GM18499 (cell line): Measurements from ENCODE around the gene MYRFL.

ENCODE experiments used
- ATAC-seq: cut with Tn5 transposase; IDR thresholded peaks from one replicate; pipeline ENCODE4 v1.9.1; 2021; ENCODE audit warnings: moderate number of reproducible peaks; ENCODE audit not compliant: insufficient read depth, unreplicated experiment

Gene MYRFL

DNA sequence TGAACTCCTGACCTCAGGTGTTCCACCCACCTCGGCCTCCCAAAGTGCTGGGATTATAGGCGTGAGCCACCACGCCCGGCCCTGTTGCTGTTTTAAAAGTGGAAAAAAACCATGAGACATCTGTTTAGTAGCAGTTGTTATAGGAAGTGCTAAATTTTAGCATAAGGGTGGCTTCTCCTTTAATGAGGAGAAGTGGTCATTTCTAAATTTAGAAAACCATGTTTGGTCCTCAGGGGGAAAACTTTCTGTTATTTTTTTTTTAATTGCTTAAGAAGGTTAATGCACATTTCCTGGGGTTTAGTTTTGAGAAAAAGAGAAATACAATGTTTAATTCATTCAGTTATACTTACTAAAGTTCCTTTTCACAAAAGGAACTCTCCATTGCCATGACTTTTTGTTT lies 102.1 kb downstream of the MYRFL start:
- ATAC-seq: no peak

DNA sequence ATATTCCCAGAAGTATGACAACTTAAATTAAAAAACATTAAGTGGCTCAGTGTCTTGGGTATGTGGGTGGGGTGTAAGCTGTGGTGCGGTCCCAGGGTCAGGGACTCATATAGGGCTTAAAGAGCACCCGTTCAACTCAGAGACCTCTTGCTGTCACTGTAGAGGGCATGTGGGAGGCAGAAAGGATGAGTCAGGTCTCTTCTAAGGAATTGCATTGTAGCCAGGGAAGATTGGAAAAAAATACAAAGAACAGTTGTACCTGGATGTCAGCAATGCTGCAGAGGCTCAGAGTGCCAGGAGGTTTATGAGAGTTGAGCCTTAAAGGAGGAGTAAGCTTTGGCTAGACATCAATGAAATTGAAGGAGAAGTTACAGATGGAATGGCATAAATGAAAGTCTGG lies 104.1 kb downstream of the MYRFL start:
- ATAC-seq: no peak

DNA sequence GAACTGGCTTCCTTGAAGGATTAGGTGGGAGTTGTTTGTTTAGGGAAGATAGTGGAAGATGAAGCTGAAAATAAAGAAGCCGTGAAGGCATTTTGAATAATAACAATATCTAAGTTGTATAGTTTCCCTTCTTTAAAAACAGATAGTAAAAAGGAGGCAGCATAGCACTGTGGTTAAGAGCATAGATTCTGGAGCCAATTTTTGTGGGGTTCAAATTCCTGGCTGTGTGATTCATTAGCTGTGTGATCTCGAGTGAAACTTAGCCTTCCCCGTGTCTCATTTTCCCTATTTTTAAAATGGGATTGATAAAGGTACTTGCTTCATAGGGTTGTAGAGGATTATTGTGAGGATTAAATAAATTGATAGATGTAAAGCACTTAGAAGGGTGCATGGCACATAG lies 104.5 kb downstream of the MYRFL start:
- no peak for ATAC-seq

DNA sequence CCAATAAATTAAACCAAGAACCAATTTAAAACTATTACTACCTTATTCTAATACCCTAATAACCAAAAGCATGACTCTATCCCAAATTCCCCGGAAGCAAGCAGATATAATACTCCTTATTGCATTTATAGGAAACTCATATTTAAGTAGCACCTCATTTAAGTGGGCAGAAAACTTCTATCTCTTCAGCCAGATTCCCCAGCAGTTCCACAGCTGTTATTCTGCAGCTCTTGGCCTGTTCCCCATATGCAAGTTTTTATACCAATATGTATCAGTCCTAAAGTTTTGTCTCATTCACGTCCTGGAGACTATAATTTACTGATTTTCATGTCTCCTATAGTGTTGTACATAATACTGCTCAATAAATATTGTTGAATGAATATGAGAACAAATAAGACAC lies 106.5 kb downstream of the MYRFL start:
- no peak for ATAC-seq

DNA sequence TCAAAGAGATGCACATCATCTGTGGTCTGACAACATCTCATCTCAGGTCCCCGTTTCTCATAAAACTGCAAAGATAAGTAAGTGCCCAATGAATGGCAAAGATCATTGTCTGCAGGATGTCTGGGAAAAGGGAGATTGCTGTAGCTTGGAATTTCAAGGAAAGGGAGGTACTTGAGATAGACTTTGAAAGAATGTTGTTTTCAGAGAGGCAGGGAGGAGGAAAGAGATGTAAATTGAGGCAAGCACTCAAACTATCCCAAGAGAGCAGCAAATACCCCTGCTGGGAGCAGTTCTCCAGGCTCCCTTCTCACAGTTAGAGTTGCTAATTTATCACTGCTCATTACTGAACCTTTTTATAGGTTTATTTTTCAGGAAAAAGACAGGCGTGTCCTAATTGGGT lies 107.1 kb downstream of the MYRFL start:
- ATAC-seq: no peak

DNA sequence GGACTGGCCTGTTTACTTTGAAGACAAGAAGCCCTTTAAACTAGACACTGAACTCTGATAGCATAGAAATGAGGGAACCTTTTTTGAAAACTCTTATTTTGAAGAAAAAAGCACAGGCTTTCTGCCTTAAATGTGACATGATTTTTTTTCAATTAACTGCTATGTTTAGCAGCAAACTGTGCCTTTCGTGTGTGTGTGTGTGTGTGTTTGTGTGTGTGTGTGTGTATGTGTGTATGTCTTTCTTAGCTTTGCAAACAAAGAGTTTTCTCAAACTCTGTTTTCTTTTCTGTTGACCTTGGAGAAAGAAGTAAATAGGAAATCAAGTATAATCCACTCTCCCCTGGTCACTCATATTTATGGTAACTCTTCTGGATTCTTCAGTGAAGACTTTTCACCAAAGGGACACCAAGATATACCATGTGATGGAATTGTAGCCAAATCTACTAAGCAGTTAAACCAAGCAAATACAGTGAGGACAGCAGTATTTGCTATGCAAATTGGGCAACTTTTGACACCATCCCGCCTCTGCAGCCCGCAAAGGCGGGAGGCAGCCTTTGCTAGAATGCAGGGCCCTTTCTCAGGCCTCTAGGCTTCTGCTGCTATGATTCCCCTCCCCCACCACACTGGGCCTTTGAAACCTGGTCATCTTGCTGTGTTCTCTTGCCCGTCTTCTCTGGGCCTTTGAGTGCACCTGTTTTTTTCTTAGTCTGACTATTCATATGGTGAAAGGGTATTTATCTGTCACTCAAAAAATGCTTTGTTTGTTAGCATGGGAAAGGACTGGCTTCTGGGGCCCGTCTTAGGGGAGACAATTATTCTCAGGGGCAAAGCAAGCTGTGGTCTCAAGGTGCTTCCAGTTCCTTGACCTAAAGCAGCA lies 107.9 kb downstream of the MYRFL start:
- ATAC-seq: peak; percentile 81

DNA sequence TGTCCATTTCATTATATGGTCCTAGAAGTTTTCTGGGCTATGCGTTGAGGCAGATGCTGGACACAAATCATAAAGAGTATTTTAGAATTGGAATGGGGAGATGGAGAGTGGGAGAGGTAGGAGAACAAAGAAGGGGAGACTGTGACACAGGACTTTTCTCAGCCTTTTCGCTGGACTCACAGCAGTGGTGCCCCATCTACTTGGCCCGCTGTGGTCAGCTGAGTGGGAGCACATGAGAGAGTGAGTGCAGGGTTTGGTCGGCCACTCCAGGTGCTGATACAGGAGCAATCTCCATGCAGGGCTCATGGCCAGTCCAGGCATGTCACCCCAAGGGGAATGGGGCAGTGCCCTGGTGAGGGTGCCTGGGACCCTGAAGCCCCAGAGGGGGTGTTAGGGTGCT lies 109.0 kb downstream of the MYRFL start:
- ATAC-seq: no peak

DNA sequence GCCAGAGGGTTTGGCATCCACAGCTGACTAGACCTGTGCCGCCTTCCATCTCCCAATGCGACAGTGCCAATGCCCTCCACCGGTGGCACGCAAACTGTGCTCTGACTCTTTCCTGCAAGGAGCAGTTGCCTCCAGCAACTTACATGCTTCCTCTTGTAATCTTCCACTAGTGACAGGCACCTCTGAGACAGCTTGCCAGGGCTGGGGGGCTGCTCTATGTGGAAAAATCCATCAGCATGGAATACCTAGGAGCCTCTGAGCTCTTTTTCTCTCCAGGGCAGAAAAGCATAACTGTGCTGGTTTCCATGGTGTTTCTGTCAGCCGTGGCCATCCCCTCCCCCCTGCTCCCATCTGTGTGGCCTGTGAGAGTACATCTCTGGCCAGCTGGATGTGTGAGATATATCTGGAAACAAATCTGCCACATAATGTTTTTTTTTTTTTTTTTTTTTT lies 110.6 kb downstream of the MYRFL start:
- no peak for ATAC-seq

DNA sequence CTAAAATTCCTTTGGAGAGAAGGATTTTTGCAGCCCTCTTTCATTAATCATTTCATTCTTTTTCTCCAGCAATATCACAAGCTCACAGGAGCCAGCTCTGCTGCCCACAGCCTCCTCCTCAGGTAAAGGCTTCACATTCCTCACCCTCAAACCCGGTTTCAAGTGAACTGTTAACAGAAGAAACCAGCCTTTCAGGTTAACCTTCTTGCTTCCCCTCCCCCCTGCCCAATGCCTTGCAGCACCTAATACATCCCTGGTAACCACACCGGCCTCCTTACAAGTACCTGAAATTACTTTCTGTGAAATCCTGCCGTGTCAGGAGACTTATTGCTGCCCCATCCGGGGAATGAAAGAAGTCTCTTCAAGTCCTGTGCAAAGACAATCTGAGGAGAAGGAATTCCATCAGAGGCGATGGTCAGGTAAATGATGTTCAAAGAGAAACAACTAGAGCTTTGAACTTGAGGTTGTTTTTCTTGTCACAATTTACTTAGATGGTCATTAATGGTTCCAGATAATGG lies 111.2 kb downstream of the MYRFL start:
- ATAC-seq: no peak

DNA sequence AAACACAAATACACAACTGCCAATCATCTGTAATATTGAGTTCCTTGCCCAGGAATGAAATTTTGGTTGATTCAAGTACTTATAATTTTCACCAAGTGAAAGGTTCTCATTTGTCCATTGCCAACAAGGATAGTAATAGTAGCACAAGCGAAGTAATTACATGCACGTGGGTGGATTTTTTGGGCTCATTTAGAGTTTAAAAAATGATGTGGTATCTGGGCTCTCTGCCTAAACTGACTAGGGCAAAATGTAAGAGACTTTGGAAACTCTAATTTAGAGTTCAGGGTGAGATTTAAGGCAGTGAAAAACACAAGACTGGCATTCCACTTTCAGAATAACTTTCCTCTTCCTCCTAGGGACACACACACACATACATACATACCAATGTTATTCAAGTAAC lies 111.7 kb downstream of the MYRFL start:
- no peak for ATAC-seq

DNA sequence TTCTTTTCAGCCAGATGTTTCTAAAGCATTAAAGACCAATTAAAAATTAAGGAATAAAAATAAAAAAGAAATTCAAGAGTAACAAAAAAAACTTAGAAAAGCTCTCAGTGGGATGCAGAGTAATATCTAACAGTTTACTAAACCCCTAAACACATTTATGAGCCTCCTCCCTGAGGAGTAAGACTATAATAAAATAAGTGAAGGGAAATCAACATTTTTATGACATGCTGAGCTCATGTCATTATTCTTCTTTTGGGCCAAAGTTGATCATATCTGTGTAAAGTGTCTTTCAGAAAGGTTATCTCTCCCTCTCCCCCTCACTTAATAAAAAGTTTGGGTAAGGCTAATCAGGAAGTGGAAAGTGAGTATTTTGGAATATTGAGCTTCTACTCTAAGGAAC lies 122.1 kb downstream of the MYRFL start:
- no peak for ATAC-seq

DNA sequence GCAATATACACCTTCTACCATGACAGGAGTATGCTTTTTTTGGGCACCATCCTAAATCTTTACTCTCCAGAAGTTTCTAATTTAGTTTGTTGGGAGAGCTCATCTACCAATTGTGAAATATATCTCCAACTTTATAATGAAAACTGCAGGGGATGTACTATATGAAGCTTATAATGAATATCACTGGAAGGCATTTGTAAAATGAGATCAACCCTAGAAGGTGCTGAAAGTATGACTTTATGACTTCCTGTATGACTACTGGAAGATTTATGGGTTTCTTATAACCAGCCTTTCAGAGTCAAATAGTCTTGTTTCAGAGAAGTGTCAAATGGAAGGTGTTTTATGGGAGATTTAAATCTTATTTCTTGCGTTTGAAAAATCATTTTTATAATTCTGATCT lies 122.9 kb downstream of the MYRFL start:
- ATAC-seq: no peak

DNA sequence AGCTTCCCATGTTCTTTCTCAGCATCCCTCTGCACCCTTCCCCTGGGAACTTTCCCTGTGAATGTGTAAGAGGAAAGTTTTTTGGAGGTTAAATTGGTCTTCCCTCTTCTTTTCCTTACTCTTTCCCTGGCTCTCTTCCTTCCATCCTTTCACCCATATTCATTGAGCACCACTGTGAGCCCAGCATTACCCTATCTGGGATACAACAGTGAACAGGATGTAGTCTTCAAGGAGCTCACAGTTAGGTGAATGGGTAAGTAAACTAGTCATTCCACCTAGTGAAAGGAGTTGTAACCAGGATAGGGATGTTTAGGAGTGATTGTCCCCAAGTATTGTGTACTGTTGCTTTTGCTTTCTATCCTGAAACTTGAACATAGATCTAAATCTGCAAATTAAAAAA lies 123.8 kb downstream of the MYRFL start:
- ATAC-seq: no peak

DNA sequence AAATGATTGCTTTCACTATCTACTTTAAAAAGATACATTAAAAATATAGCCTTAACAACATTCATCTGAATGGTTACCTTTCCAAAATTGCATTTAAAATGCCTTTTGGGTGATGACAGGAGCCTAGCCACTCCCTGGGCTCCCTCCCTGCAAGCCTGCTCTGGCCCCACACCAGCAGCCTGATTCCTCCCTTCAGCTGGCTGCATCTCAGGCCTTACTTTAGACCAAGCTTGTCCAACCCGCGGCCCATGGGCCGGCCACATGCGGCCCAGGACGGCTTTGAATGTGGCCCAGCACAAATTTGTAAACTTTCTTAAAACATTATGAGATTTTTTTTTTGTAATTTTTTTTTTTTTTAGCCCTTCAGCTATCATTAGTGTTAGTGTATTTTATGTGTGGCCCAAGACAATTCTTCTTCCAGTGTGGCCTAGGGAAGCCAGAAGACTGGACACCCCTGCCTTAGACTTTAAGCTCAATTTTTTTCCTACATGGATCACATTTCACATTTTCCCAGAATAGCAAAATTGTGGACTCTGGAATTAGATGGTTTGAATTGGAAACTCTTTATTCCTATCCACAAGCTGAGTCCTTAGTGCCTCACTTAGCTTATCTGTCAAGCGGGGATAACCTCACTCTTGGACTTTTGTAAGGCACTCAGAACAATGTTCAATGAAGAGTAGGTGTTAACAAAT lies 124.4 kb downstream of the MYRFL start:
- ATAC-seq: no peak

DNA sequence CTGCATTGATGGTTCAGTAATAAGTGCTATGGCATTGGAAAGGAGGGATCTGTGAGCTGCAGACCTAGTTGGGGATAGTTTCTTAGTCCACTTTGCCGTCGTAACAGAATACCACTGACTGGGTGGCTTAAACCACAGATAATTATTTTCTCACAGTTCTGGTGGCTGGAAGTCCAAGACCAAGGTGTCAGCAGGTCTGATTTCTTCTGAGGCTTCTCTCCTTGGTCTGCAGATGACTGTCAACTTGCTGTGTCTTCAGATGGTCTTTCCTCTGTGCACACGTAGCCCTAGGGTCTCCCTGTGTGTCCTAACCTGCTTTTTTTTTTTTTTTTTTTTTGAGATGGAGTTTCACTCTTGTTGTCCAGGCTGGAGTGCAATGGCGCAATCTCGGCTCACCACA lies 126.1 kb downstream of the MYRFL start:
- ATAC-seq: no peak

DNA sequence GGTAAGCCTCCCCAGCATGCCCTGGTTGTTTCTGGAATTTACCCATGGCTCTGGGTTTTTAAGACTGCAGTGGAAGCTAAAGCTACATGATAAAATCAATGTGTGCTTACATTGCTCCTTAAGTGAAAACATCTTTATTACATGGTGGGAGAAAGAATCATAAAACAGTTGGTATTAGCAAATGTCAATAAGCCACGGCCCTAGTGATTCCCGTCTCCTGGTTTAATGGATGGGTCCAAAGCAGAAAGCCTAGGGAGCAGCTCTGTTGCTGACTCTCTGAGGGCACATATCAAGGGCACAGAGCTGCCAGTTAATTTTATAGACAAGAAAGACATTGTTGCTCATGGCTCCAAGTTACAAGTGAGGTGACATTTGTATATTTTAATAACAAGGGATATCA lies 127.9 kb downstream of the MYRFL start:
- no peak for ATAC-seq

DNA sequence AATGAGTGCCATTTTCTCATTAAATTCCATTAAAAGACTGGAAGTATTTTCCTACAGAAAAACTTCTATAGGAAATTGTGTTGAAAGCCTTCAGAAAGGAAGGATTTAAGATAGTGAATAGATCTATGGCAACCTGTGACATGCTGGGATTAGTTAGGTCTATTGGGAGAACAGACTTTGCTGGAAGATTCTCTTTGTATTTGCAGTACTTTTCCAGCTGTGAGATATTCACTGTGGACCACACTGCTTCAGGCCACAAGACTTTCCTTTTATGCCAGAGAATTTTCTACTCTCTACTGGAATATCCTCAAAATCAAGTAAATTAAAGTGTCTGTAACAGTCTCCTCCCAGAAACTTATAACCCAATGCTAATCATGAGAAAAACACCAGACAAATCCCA lies 136.2 kb downstream of the MYRFL start:
- no peak for ATAC-seq

DNA sequence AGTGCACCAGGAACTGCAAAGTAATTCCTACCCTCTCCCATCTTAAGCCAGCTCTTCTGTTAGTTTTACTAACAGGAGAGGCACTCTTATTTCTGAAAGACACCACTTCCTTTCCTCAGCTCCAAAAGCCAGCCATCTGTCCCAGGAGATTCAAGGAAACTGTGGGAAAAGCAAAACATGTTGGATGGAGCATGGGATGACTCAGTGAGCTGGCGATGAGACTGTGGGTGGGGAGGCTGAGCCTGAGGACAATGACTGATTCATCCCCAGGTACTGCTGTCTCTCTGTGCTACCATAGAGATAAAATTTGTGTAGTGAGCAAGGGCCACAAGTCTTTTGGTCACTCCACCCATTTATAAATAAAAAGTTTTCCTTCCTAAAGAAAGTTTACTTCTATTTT lies 141.4 kb downstream of the MYRFL start:
- ATAC-seq: no peak

DNA sequence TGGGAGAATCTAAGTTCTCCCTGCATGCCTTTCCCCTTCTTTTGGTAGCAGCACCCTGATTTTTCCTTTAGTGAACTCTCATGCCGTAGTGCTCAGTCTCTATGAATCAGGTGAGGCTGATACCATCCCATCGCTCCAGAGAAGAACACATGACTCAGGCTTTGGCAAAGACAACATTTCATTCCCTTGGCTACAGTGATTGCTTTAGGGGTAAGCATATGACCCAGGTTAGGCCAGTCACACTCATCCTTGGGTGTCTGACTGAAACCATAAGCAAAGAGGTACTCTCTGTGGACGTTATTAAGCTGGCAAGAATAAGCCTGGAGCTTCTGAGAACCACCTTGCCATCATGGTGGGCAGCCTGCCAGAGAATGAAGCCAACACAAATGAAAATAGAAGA lies 141.8 kb downstream of the MYRFL start:
- ATAC-seq: no peak

DNA sequence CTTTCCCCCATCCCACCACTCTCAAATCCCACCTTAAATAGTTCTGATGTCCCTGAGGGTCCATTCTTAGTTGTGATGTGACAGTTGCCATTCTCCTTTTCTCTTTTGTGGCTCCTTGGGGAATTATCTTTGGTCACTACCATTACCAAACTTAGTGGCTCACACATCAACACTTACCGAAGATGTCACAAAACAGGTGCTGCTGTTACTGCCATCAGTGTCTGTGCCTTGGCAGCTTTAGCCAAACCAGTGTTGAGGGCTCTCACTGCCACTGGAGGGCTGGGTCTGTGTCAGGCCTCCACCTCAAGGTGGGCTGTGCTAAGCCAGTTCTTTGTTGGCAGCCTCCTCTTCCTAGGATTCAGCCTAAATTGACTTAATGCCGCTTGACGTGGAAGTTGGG lies 144.0 kb downstream of the MYRFL start:
- no peak for ATAC-seq

DNA sequence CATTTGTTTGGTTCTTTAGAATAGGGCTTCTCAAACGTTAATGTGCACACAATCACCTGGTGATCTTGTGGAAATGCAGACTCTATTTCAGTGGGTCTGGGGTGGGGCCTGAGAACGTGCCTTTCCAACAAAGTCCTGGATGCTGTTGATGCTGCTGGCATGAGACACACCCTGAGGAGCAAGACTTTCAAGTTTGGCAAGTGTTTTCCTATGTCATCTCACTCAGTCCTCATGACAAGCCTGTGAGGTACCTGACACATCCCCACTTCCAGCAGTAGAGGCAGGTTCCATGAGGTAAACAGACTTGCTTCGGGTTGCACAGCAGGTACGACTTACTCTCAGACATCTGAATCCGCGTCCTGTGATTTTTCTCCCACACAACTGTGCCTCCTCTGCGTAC lies 147.1 kb downstream of the MYRFL start:
- ATAC-seq: no peak

DNA sequence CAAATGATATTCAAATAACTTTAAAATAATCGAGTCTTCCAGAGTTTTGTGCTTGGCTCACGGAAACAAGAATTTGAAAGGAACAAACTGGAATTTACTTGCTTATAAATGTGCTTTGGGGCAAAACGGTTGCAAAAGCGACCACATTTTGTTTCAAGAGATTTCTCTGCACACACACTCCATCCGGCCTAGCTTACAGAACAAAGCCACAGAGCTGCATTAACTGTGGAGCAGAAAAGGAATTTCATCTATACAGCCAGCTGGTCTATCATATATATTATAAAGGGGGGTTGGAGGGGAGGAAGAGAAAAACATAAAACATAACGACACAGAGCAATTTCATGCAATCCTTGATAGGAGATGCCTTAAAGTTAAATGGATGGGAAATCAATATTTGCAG lies 153.0 kb downstream of the MYRFL start:
- ATAC-seq: no peak
